ENCODE measurements around the gene KLHL18. TPM values are rescaled to one million over a fixed set of nuclear protein-coding genes. Genes with fewer than 3 reads are reported as not detected.
"Not testable (repeated sequence)": the region's sequence is repeated elsewhere in the genome, so short reads cannot be mapped to it uniquely, and the experiment has no call there.

KLHL18 gene
- total RNA-seq, 3 donors from 2014 or later: 17.0 to 28.7 (median 21.5) TPM

- no peaks in the 10 kb centered on the region for H3K9me3 ChIP-seq
- ATAC-seq (no peak), DNase-seq (no peak)
- intact Hi-C loops (cut with DNase I, micrococcal nuclease): no loop called here
- no peaks in the 10 kb centered on the region for H3K36me3 ChIP-seq (ENCODE audit: low read depth)
- no peak overlapping the region for H3K4me3 ChIP-seq
- no peaks in the 10 kb centered on the region for H3K4me1 ChIP-seq (ENCODE audit: low read depth)
- TF ChIP-seq, protein P1, sequence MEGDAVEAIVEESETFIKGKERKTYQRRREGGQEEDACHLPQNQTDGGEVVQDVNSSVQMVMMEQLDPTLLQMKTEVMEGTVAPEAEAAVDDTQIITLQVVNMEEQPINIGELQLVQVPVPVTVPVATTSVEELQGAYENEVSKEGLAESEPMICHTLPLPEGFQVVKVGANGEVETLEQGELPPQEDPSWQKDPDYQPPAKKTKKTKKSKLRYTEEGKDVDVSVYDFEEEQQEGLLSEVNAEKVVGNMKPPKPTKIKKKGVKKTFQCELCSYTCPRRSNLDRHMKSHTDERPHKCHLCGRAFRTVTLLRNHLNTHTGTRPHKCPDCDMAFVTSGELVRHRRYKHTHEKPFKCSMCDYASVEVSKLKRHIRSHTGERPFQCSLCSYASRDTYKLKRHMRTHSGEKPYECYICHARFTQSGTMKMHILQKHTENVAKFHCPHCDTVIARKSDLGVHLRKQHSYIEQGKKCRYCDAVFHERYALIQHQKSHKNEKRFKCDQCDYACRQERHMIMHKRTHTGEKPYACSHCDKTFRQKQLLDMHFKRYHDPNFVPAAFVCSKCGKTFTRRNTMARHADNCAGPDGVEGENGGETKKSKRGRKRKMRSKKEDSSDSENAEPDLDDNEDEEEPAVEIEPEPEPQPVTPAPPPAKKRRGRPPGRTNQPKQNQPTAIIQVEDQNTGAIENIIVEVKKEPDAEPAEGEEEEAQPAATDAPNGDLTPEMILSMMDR (IDR thresholded peaks at IDR 0.05): no peak
Observed at GRCh38 chr3:47291158-47291753, 8.5 kb downstream of the KLHL18 start.

DNA sequence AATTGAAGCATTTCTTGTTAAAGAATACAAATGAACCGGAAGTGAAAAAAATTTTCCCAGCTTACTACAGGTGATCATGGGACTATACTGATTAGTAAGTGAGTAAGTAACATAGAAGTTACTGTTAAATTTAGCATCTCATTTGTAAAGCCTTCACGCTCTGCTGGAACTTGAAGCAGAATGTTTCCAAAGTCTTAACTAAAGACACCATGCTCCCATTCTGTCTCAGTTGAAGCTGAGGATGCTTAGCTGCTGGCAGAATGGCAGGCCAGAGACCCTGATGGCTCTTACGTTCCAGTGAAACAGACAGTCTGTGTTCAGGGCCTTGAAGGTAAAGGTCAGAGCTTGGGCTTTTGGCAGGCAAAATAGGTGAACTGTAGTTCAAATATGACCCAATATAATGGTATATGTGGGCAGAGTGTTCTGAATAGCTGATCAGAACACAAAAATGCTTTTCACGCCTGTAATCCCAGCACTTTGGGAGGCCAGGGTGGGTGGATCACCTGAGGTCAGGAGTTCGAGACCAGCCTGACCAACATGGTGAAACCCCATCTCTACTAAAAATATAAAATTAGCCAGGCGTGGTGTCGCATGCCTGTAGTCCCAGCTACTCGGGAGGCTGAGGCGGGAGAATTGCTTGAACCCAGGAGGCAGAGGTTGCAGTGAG, 9.1 kb downstream of the KLHL18 start:
- H3K4me3 ChIP-seq; DNase-seq; intact Hi-C loops (cut with DNase I, micrococcal nuclease); H3K4me1 ChIP-seq (ENCODE audit: low read depth); ATAC-seq; H3K36me3 ChIP-seq (ENCODE audit: low read depth); H3K9me3 ChIP-seq: not testable (repeated sequence)

- intact Hi-C loops (cut with DNase I, micrococcal nuclease): no loop called here
- ATAC-seq (no peak), DNase-seq (no peak)
- Histone ChIP-seq H3K9me3 (no peaks in the 10 kb centered on the region), H3K4me1 (ENCODE audit: low read depth) (no peaks in the 10 kb centered on the region), H3K4me3 (no peak overlapping the region), H3K36me3 (ENCODE audit: low read depth) (no peaks in the 10 kb centered on the region)
- TF ChIP-seq, protein P1 (IDR thresholded peaks at IDR 0.05): no peak
Observed at GRCh38 chr3:47293822-47294221, 11.1 kb downstream of the KLHL18 start.

GRCh38 chr3:47294392-47294791, 11.6 kb downstream of the KLHL18 start:
- TF ChIP-seq, protein P1 (IDR thresholded peaks at IDR 0.05): no peak
- ATAC-seq (no peak), DNase-seq (no peak)
- H3K4me1 ChIP-seq (ENCODE audit: low read depth): no peaks in the 10 kb centered on the region
- intact Hi-C loops (cut with DNase I, micrococcal nuclease): no loop called here
- no peak overlapping the region for H3K4me3 ChIP-seq
- H3K9me3 ChIP-seq: no peaks in the 10 kb centered on the region
- H3K36me3 ChIP-seq (ENCODE audit: low read depth): no peaks in the 10 kb centered on the region

DNA sequence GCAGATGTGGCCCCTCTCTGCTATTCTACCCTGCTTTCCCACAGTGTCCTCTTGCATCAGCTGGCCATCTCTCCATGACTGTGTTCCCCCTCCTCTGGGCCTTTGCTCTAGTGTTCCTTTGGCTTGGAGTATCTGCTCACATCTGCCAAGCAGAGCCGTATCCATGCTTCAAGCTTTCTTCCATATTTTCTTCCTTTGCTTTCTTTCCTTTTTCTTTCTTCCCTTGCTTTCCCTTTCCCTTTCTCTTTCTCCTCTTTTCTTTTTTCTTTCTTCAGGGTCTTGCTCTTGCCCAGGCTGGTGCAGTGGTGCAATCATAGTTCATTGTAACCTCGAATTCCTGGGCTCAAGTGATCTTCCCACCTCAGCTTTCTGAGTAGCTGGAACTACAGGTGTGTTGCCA, 12.6 kb downstream of the KLHL18 start:
- intact Hi-C loops (cut with DNase I, micrococcal nuclease): no loop called here
- ATAC-seq (no peak), DNase-seq (no peak)
- Histone ChIP-seq H3K4me1 (ENCODE audit: low read depth) (no peaks in the 10 kb centered on the region), H3K9me3 (no peaks in the 10 kb centered on the region), H3K4me3 (no peak overlapping the region), H3K36me3 (ENCODE audit: low read depth) (no peaks in the 10 kb centered on the region)
- TF ChIP-seq, protein P1 (IDR thresholded peaks at IDR 0.05): no peak

GRCh38 chr3:47295976-47296375, 13.2 kb downstream of the KLHL18 start:
- intact Hi-C loops (cut with DNase I, micrococcal nuclease): no loop called here
- ATAC-seq: no peak

More at GRCh38 chr3:47295976-47296375, 13.2 kb downstream of the KLHL18 start:
- DNase-seq: no peak
- Histone ChIP-seq H3K9me3 (no peaks in the 10 kb centered on the region), H3K4me3 (no peak overlapping the region), H3K4me1 (ENCODE audit: low read depth) (no peaks in the 10 kb centered on the region), H3K36me3 (ENCODE audit: low read depth) (no peaks in the 10 kb centered on the region)
- TF ChIP-seq, protein P1 (IDR thresholded peaks at IDR 0.05): no peak
